Mesenchymal stem cell (in vitro differentiated cells and primary cell): ENCODE data around the gene AP2S1.

Source experiments
- DNase-seq: peaks from one replicate; pipeline ENCODE4 v3.0.0-alpha.2; 2013
- H2AFZ ChIP-seq: one replicate; pipeline ENCODE4 v1.6.1; 2013; ENCODE audit warnings: low read depth, mild to moderate bottlenecking, control low read depth, inconsistent platforms, low read length, moderate library complexity
- H2AK5ac ChIP-seq: 2 replicates; pipeline ENCODE4 v1.6.1; 2013; ENCODE audit warnings: low read length, moderate library complexity, mild to moderate bottlenecking, inconsistent platforms; ENCODE audit not compliant: severe bottlenecking
- H2BK120ac ChIP-seq: one replicate; pipeline ENCODE4 v1.6.1; 2013; ENCODE audit warnings: low read depth, mild to moderate bottlenecking, inconsistent platforms, low read length, moderate library complexity
- H2BK12ac ChIP-seq, 2 experiments: one replicate each; pipeline ENCODE4 v1.6.1; 2013; ENCODE audit warnings: inconsistent platforms in 2 of 2, low read length in 2 of 2, mild to moderate bottlenecking in 2 of 2, moderate library complexity in 2 of 2, control low read depth in 1 of 2
- H2BK15ac ChIP-seq: one replicate; pipeline ENCODE4 v1.6.1; 2013; ENCODE audit warnings: mild to moderate bottlenecking, low read depth, inconsistent platforms; ENCODE audit not compliant: poor library complexity, severe bottlenecking
- H2BK5ac ChIP-seq: 2 replicates; pipeline ENCODE4 v1.6.1; 2013; ENCODE audit warnings: low read depth, mild to moderate bottlenecking, low read length, control low read depth, inconsistent platforms; ENCODE audit not compliant: poor library complexity, severe bottlenecking
- H3K14ac ChIP-seq, 2 experiments: one replicate each; pipeline ENCODE4 v1.6.1; 2013; ENCODE audit warnings: inconsistent platforms in 2 of 2, low read length in 2 of 2, control low read depth in 1 of 2, mild to moderate bottlenecking in 1 of 2, moderate library complexity in 1 of 2
- H3K18ac ChIP-seq, 2 experiments: one replicate each; pipeline ENCODE4 v1.6.1; 2013; ENCODE audit warnings: inconsistent platforms in 2 of 2, low read length in 2 of 2, control low read depth in 1 of 2, low read depth in 1 of 2, mild to moderate bottlenecking in 1 of 2
- H3K23ac ChIP-seq, 2 experiments: one replicate each; pipeline ENCODE4 v1.6.1; 2013; ENCODE audit warnings: inconsistent platforms in 2 of 2, low read length in 2 of 2, mild to moderate bottlenecking in 2 of 2, moderate library complexity in 2 of 2, control low read depth in 1 of 2
- H3K27ac ChIP-seq: 2 replicates; pipeline ENCODE4 v1.5.1; 2013; ENCODE audit warnings: mild to moderate bottlenecking, moderate library complexity, low read length, control low read depth, inconsistent platforms; ENCODE audit not compliant: poor library complexity, severe bottlenecking
- H3K27me3 ChIP-seq, 2 experiments: 2 replicates each; pipeline versions ENCODE4 v1.6.1 to v1.7.0; 2013; ENCODE audit warnings: low read length in 2 of 2, mild to moderate bottlenecking in 2 of 2, moderate library complexity in 2 of 2, control low read depth in 1 of 2, inconsistent platforms in 1 of 2; ENCODE audit not compliant: control insufficient read depth in 1 of 2, insufficient read depth in 1 of 2
- H3K36me3 ChIP-seq, 2 experiments: 2 replicates each; pipeline versions ENCODE4 v1.6.1 to v1.7.0; 2013; ENCODE audit warnings: low read length in 2 of 2, control low read depth in 1 of 2, inconsistent platforms in 1 of 2, low read depth in 1 of 2, mild to moderate bottlenecking in 1 of 2; ENCODE audit not compliant: insufficient read depth in 2 of 2, control insufficient read depth in 1 of 2
- H3K4ac ChIP-seq, 2 experiments: one replicate each; pipeline ENCODE4 v1.6.1; 2013; ENCODE audit warnings: inconsistent platforms in 2 of 2, low read length in 2 of 2, mild to moderate bottlenecking in 2 of 2, moderate library complexity in 2 of 2, control low read depth in 1 of 2, low read depth in 1 of 2
- H3K4me1 ChIP-seq: 2 replicates; pipeline ENCODE4 v1.6.1; 2013; ENCODE audit warnings: low read depth, low read length, control low read depth; ENCODE audit not compliant: control insufficient read depth, insufficient read depth
- H3K4me2 ChIP-seq: 2 replicates; pipeline ENCODE4 v1.6.1; 2013; ENCODE audit warnings: low read length, mild to moderate bottlenecking, inconsistent platforms; ENCODE audit not compliant: poor library complexity, severe bottlenecking
- H3K4me3 ChIP-seq, 2 experiments: 2 replicates each; pipeline versions ENCODE4 v1.5.1 to v1.7.0; 2013; ENCODE audit warnings: low read length in 2 of 2, mild to moderate bottlenecking in 2 of 2, control low read depth in 1 of 2, low read depth in 1 of 2; ENCODE audit not compliant: insufficient read depth in 1 of 2
- H3K79me1 ChIP-seq: replicated peaks from 2 replicates; pipeline ENCODE4 v1.6.1; 2013; ENCODE audit warnings: mild to moderate bottlenecking, control low read depth, low read length, inconsistent platforms; ENCODE audit not compliant: poor library complexity, severe bottlenecking
- H3K9ac ChIP-seq: 2 replicates; pipeline ENCODE4 v1.7.0; 2013; ENCODE audit warnings: mild to moderate bottlenecking, low read length, moderate library complexity
- H3K9me3 ChIP-seq: 2 replicates; pipeline ENCODE4 v1.7.0; 2013; ENCODE audit warnings: mild to moderate bottlenecking, low read length; ENCODE audit not compliant: control insufficient read depth
- H4K8ac ChIP-seq: one replicate; pipeline ENCODE4 v1.6.1; 2013; ENCODE audit warnings: inconsistent platforms, mild to moderate bottlenecking, low read length, moderate library complexity
- H4K91ac ChIP-seq: one replicate; pipeline ENCODE4 v1.6.1; 2013; ENCODE audit warnings: mild to moderate bottlenecking, low read length, inconsistent platforms
- WGBS: methylation state at CpG from one replicate; pipeline ENCODE4 v1.1.7; 2013; ENCODE audit warnings: mixed read lengths; 5-methylcytosine and 5-hydroxymethylcytosine counted together

Gene AP2S1

GRCh38 chr19:46791944-46792343 lies 58.7 kb downstream of the AP2S1 start:
- no peak overlapping the region for H3K9ac ChIP-seq
- peak overlapping the region in 1 of 2 experiments; percentile 86 for H3K4ac ChIP-seq
- no peak overlapping the region for H3K23ac ChIP-seq
- H3K27ac ChIP-seq: no peak overlapping the region
- no peak overlapping the region for H3K14ac ChIP-seq
- H4K91ac ChIP-seq: no peak overlapping the region
- peak; percentile 90 for DNase-seq
- no peak overlapping the region for H2BK5ac ChIP-seq
- H2AK5ac ChIP-seq: no peak overlapping the region
- no peak overlapping the region for H3K4me2 ChIP-seq
- H3K4me1 ChIP-seq: peaks cover 16% of the 10 kb centered on the region
- H3K9me3 ChIP-seq: no peaks in the 10 kb centered on the region
- H3K27me3 ChIP-seq: no peaks in the 10 kb centered on the region
- H3K79me1 ChIP-seq: no peaks in the 10 kb centered on the region
- H2BK120ac ChIP-seq: no peak overlapping the region
- H2AFZ ChIP-seq: no peak overlapping the region
- H2BK15ac ChIP-seq: peak overlapping the region; percentile 44
- no peaks in the 10 kb centered on the region for H3K36me3 ChIP-seq
- 60% methylated on average over 5 of the region's 5 CpGs for WGBS
- H3K4me3 ChIP-seq: no peak overlapping the region
- peak overlapping the region; percentile 26 to 65 for H3K18ac ChIP-seq
- H4K8ac ChIP-seq: peak overlapping the region; percentile 33
- peak overlapping the region; percentile 14 to 89 for H2BK12ac ChIP-seq

GRCh38 chr19:46789371-46789770 lies 61.3 kb downstream of the AP2S1 start:
- WGBS: 89% methylated on average over 8 of the region's 8 CpGs
- no peak overlapping the region for H2AFZ ChIP-seq
- H3K4me3 ChIP-seq: no peak overlapping the region

GRCh38 chr19:46788968-46789338 lies 61.7 kb downstream of the AP2S1 start:
- Histone ChIP-seq H2AFZ (no peak overlapping the region), H4K91ac (no peak overlapping the region), H3K27ac (no peak overlapping the region), H3K23ac (no peak overlapping the region), H2BK15ac (no peak overlapping the region), H3K14ac (no peak overlapping the region), H2BK120ac (no peak overlapping the region), H3K4me3 (no peak overlapping the region), H3K4me1 (peaks cover 34% of the 10 kb centered on the region), H3K9me3 (no peaks in the 10 kb centered on the region), H4K8ac (no peak overlapping the region), H3K4me2 (no peak overlapping the region), H3K4ac (no peak overlapping the region), H3K9ac (no peak overlapping the region), H2AK5ac (no peak overlapping the region), H2BK12ac (peak overlapping the region in 1 of 2 experiments; percentile 17), H3K27me3 (no peaks in the 10 kb centered on the region), H3K79me1 (peaks cover 3% of the 10 kb centered on the region), H2BK5ac (no peak overlapping the region), H3K36me3 (peaks cover 2% of the 10 kb centered on the region in 2 experiments), H3K18ac (no peak overlapping the region)
- DNase-seq: no peak
- 69% methylated on average over 9 of the region's 9 CpGs for WGBS

More at GRCh38 chr19:46789371-46789770, 61.3 kb downstream of the AP2S1 start:
- Histone ChIP-seq H4K91ac (no peak overlapping the region), H3K27ac (no peak overlapping the region), H3K9ac (no peak overlapping the region), H3K14ac (no peak overlapping the region), H4K8ac (no peak overlapping the region), H2BK15ac (no peak overlapping the region), H3K36me3 (no peaks in the 10 kb centered on the region), H3K23ac (no peak overlapping the region), H3K9me3 (no peaks in the 10 kb centered on the region), H3K4me1 (peaks cover 30% of the 10 kb centered on the region), H3K18ac (no peak overlapping the region), H3K4me2 (no peak overlapping the region), H2BK5ac (no peak overlapping the region), H3K79me1 (no peaks in the 10 kb centered on the region), H3K4ac (no peak overlapping the region), H3K27me3 (no peaks in the 10 kb centered on the region), H2BK12ac (peak overlapping the region in 1 of 2 experiments; percentile 17), H2BK120ac (no peak overlapping the region), H2AK5ac (no peak overlapping the region)
- no peak for DNase-seq

DNA sequence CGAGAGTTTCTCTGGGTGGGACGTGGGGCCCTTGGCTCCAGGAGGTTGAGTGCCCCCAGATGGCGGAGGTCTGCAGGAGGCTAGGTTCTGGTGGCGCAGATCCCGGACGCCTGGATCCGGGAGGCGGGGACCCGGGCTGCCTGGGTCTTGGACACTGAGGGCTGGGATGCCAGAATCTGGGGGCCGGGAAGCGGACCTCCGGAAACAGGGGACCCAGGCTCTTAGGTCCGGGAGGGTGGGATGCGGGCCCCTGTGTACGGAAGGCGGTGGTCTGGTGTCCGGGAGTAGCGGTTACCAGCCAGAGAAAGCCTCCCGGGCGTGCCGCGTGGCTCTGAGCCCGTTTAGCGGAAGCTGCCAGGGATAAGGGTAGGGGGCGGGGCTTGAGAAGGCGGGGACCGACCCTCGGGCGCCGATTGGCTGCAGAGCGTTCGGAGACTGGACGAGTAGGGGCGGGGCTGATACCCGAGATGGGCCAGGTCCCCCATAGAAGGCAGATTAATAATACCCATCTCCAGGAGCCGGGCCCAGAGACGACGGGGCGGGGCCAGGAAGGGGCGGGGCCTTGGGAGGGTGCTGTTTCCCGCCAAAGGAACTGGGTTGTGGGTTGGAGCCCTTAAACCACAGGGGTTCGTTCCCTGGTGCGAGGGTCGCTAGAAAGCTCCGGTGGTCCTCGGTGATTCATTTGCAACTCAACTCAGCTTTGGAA lies 62.2 kb downstream of the AP2S1 start, which contains the start of gene SLC1A5:
Gene SLC1A5, minus strand, starts transcription at position 333 of the 706 bp plus-strand sequence. CDS start 629 bp downstream, outside the sequence.
- Histone ChIP-seq H4K91ac (peak within 1 kb of the TSS; percentile 89), H3K27ac (peak within 1 kb of the TSS; percentile 71), H2AFZ (no peak within 1 kb of the TSS), H3K4me3 (peak within 1 kb of the TSS; percentile 83 to 97), H3K36me3 (peaks cover 5 to 7% of the 10 kb centered on the region in 2 experiments), H2BK5ac (no peak within 1 kb of the TSS), H3K27me3 (no peaks in the 10 kb centered on the region), H3K4ac (peak within 1 kb of the TSS; percentile 64 to 97), H3K4me1 (peaks cover 37% of the 10 kb centered on the region), H2BK12ac (peak within 1 kb of the TSS; percentile 17 to 62), H4K8ac (peak within 1 kb of the TSS; percentile 53), H3K23ac (peak within 1 kb of the TSS; percentile 83 to 91), H2AK5ac (no peak within 1 kb of the TSS), H3K9me3 (no peaks in the 10 kb centered on the region), H3K79me1 (peaks cover 5% of the 10 kb centered on the region), H3K4me2 (peak within 1 kb of the TSS; percentile 95), H3K9ac (peak within 1 kb of the TSS; percentile 98), H2BK15ac (peak within 1 kb of the TSS; percentile 76), H3K14ac (peak within 1 kb of the TSS in 1 of 2 experiments; percentile 98), H3K18ac (peak within 1 kb of the TSS; percentile 81 to 96), H2BK120ac (peak within 1 kb of the TSS; percentile 78)
- DNase-seq: peak; percentile 97
- under 1% methylated on average over 37 of the region's 46 CpGs for WGBS
